K562 (cell line): Measurements from ENCODE around the gene NFE2. TPM values are rescaled to one million over a fixed set of nuclear protein-coding genes. Genes with fewer than 3 reads are reported as not detected.
A peak's percentile ranks its signal among the peaks of the same experiment; 100 is the strongest.

ENCODE experiments used
- ARHGAP35 ChIP-seq: fragments of 450-650 bp; IDR thresholded peaks from 2 replicates; pipeline ENCODE4 v1.6.1; 2018; ENCODE audit not compliant: partially characterized antibody
- CCAR2 ChIP-seq: fragments of 200-400 bp; formaldehyde crosslinking; IDR thresholded peaks from 2 replicates; pipeline ENCODE4 v1.6.1; 2017; ENCODE audit warnings: mild to moderate bottlenecking, low read depth, low read length
- HSF4 ChIP-seq: fragments of 250-450 bp; sonication (Bioruptor Pico); IDR thresholded peaks from 2 replicates; pipeline ENCODE4 v2.1.2; 2022; ENCODE audit warnings: mild to moderate bottlenecking, moderate library complexity, borderline replicate concordance
- KDM1A ChIP-seq, 2 experiments: fragments of 450-650 bp; IDR thresholded peaks; 2 replicates each; pipeline ENCODE4 v1.6.1; 2016; ENCODE audit warnings: mild to moderate bottlenecking in 2 of 2
- MGA ChIP-seq: fragments of 450-650 bp; IDR thresholded peaks from 2 replicates; pipeline ENCODE4 v1.6.1; 2016; ENCODE audit warnings: mild to moderate bottlenecking, moderate library complexity
- POLR2AphosphoS2 ChIP-seq: IDR thresholded peaks from 2 replicates; pipeline ENCODE4 v1.6.1; 2012; ENCODE audit warnings: low read length, improper control_type of control experiment
- PTBP1 ChIP-seq: fragments of 200-400 bp; formaldehyde crosslinking; IDR thresholded peaks from 2 replicates; pipeline ENCODE4 v1.6.1; 2017; ENCODE audit warnings: low read depth, low read length
- SIN3A ChIP-seq, 2 experiments: fragments of 150-350 bp in 1 of 2; IDR thresholded peaks; 2 replicates each; pipeline ENCODE4 v1.6.1; 2011 to 2016; ENCODE audit warnings: borderline replicate concordance in 2 of 2, low read depth in 2 of 2, low read length in 2 of 2, mild to moderate bottlenecking in 2 of 2, moderate library complexity in 2 of 2; ENCODE audit not compliant: control insufficient read depth in 1 of 2
- TAF9B ChIP-seq: fragments of 450-650 bp; IDR thresholded peaks from 2 replicates; pipeline ENCODE4 v1.6.1; 2018; ENCODE audit warnings: mild to moderate bottlenecking; ENCODE audit not compliant: partially characterized antibody
- ZBTB2 ChIP-seq: fragments of 450-650 bp; IDR thresholded peaks from 2 replicates; pipeline ENCODE4 v1.6.1; 2016; ENCODE audit warnings: antibody characterized with exemption
- ZNF282 ChIP-seq: sonication (generic); formaldehyde crosslinking; IDR thresholded peaks from 2 replicates; pipeline ENCODE4 v1.8.1; 2023; ENCODE audit warnings: missing genetic modification reagents
- polyA plus RNA-seq, 8 experiments: library from polyadenylated mRNA; depleted of rRNA in 4 of 8; stranded (reverse) in 5 of 8; unstranded in 3 of 8; fragments of >200 nt; fragmentation: Nextera tagmentation in 2 of 8; fragmentation: Illumina TruSeq in 1 of 8; extraction: Ambion mirVana in 2 of 8; extraction: Trizol in 1 of 8; gene quantifications; 2 replicates each; pipeline versions ENCODE4 v1.2.1 to v1.2.3, GENCODE V29; 2011 to 2014; ENCODE audit warnings: inconsistent platforms in 1 of 8, missing spikeins in 1 of 8
- total RNA-seq, 7 experiments: library from RNA; depleted of rRNA in 6 of 7; stranded (reverse); fragments of >200 nt in 6 of 7; fragmentation: Illumina TruSeq in 2 of 7; extraction: Trizol in 2 of 7; gene quantifications; 2 replicates each; pipeline versions ENCODE4 v1.2.1 to v1.2.3, GENCODE V29; 2011 to 2021; ENCODE audit warnings: low replicate concordance in 1 of 7

The NFE2 gene
- total and polyA plus RNA-seq, 9 of the 15 experiments (the other 6 are each of a cell fraction or from before 2014, with no cell fraction given): 12.3 to 282 (median 208) TPM

- TF ChIP-seq POLR2AphosphoS2: peak; percentile 83; the same call in 1 of the 2 replicates
- peak in 1 of 2 experiments; percentile 52; a peak in 1 of 4 replicates for TF ChIP-seq SIN3A (IDR thresholded peaks at IDR 0.05; ENCODE audit: borderline replicate concordance in 2 of 2, control insufficient read depth in 1 of 2, low read depth in 2 of 2, low read length in 2 of 2)
- TF ChIP-seq KDM1A (IDR thresholded peaks at IDR 0.05): no peak
- peak; percentile 85; the same call in 1 of the 2 replicates for TF ChIP-seq PTBP1
- TF ChIP-seq ZBTB2: peak; percentile 96
- peak; percentile 97 for TF ChIP-seq TAF9B
- peak; percentile 29; the same call in 1 of the 2 replicates for TF ChIP-seq HSF4
- TF ChIP-seq MGA: peak; percentile 74
- TF ChIP-seq ARHGAP35: no peak
- TF ChIP-seq CCAR2: no peak
- TF ChIP-seq ZNF282 (CRISPR knock-in tag): no peak; the same call in 1 of the 2 replicates
Observed at GRCh38 chr12:54280468-54281260, 20.2 kb downstream of the NFE2 start, which contains the start of gene HNRNPA1 (continued).
